HUES6 (cell line): ENCODE measurements around the gene TRMT2A.

Source experiments
- H3K27ac ChIP-seq: 2 replicates; pipeline ENCODE4 v1.7.0; 2013; ENCODE audit warnings: low read depth, mild to moderate bottlenecking, low read length, inconsistent platforms
- H3K27me3 ChIP-seq: 2 replicates; pipeline ENCODE4 v1.6.1; 2013; ENCODE audit warnings: low read length; ENCODE audit not compliant: control insufficient read depth, insufficient read depth
- H3K36me3 ChIP-seq: 2 replicates; pipeline ENCODE4 v1.6.1; 2013; ENCODE audit warnings: low read length; ENCODE audit not compliant: control insufficient read depth, insufficient read depth
- H3K4me1 ChIP-seq: 2 replicates; pipeline ENCODE4 v1.6.1; 2013; ENCODE audit warnings: low read length; ENCODE audit not compliant: control insufficient read depth, insufficient read depth
- H3K4me3 ChIP-seq: 2 replicates; pipeline ENCODE4 v1.5.1; 2013; ENCODE audit warnings: low read depth, low read length
- H3K9ac ChIP-seq: one replicate; pipeline ENCODE4 v1.6.1; 2013; ENCODE audit warnings: mild to moderate bottlenecking, low read length
- H3K9me3 ChIP-seq: 2 replicates; pipeline ENCODE4 v1.6.1; 2013; ENCODE audit warnings: low read depth, low read length; ENCODE audit not compliant: control insufficient read depth, insufficient read depth

TRMT2A gene

GRCh38 chr22:20062766-20063083 is 54.3 kb downstream of the TRMT2A start:
- H3K4me3 ChIP-seq, result no peak overlapping the region
- no peak overlapping the region for H3K27ac ChIP-seq
- H3K4me1 ChIP-seq, result no peaks in the 10 kb centered on the region

GRCh38 chr22:20062043-20062765 is 54.8 kb downstream of the TRMT2A start:
- Histone ChIP-seq H3K9ac (no peak overlapping the region), H3K36me3 (peaks cover 8% of the 10 kb centered on the region), H3K27me3 (no peaks in the 10 kb centered on the region), H3K4me3 (no peak overlapping the region), H3K9me3 (no peaks in the 10 kb centered on the region), H3K4me1 (no peaks in the 10 kb centered on the region), H3K27ac (no peak overlapping the region)

More at GRCh38 chr22:20062766-20063083, 54.3 kb downstream of the TRMT2A start:
- H3K9me3 ChIP-seq, result no peaks in the 10 kb centered on the region
- no peak overlapping the region for H3K9ac ChIP-seq
- H3K36me3 ChIP-seq, result peaks cover 8% of the 10 kb centered on the region
- no peaks in the 10 kb centered on the region for H3K27me3 ChIP-seq
